Naive thymus-derived CD4-positive, alpha-beta T cell (primary cell): ENCODE data around the gene SAE1. TPM values are rescaled to one million over a fixed set of nuclear protein-coding genes. Genes with fewer than 3 reads are reported as not detected.

ENCODE experiments used
- ATAC-seq: fragments of 150-1000 bp; cut with Tn5 transposase; 2 replicates; pipeline ENCODE4 v1.10.0; 2021; ENCODE audit warnings: mild to moderate bottlenecking, moderate library complexity
- CTCF ChIA-PET: fragments of 350-600 bp; sonication (Branson Sonifier 250); formaldehyde crosslinking; loops from one replicate; lab custom pipeline; 2021; ENCODE audit warnings: antibody characterized with exemption; lab: Charles Lee
- POLR2A ChIA-PET: fragments of 350-600 bp; sonication (Branson Sonifier 250); formaldehyde crosslinking; loops from one replicate; lab custom pipeline; 2021; ENCODE audit warnings: antibody characterized with exemption, inconsistent platforms; lab: Charles Lee
- DNase-seq, 9 donors: peaks; one replicate each; pipeline versions ENCODE4 v3.0.0 to v3.0.0-alpha.2; 2020 to 2022; ENCODE audit warnings: mixed read lengths in 1 of 9
- H3K27ac ChIP-seq: one replicate; pipeline ENCODE4 v1.7.0; 2013; ENCODE audit warnings: mild to moderate bottlenecking, low read depth, low read length, moderate library complexity
- H3K27me3 ChIP-seq, 2 donors: one replicate each; pipeline ENCODE4 v1.7.0; 2013; ENCODE audit warnings: low read length in 2 of 2, mild to moderate bottlenecking in 2 of 2, moderate library complexity in 2 of 2; ENCODE audit not compliant: control insufficient read depth in 2 of 2, insufficient read depth in 2 of 2
- H3K36me3 ChIP-seq, 3 experiments: 1 replicate in 2 of 3; 2 replicates in 1 of 3; pipeline ENCODE4 v1.7.0; 2013; ENCODE audit warnings: low read length in 3 of 3, mild to moderate bottlenecking in 3 of 3, moderate library complexity in 1 of 3; ENCODE audit not compliant: insufficient read depth in 3 of 3, control insufficient read depth in 2 of 3
- H3K4me1 ChIP-seq, 2 donors: one replicate each; pipeline ENCODE4 v1.7.0; 2013; ENCODE audit warnings: low read length in 2 of 2, mild to moderate bottlenecking in 2 of 2, moderate library complexity in 1 of 2; ENCODE audit not compliant: control insufficient read depth in 2 of 2, insufficient read depth in 2 of 2
- H3K4me3 ChIP-seq: 2 replicates; pipeline ENCODE4 v1.7.0; 2013; ENCODE audit warnings: mild to moderate bottlenecking, low read length
- H3K9me3 ChIP-seq, 3 experiments: 1 replicate in 2 of 3; 2 replicates in 1 of 3; pipeline ENCODE4 v1.7.0; 2013; ENCODE audit warnings: low read length in 3 of 3; ENCODE audit not compliant: control insufficient read depth in 2 of 3
- H3K27ac Mint-ChIP-seq, 9 donors: one replicate each; pipeline ENCODE4 v1.8.0; 2020 to 2022; ENCODE audit warnings: mixed read lengths in 9 of 9, mild to moderate bottlenecking in 8 of 9, moderate library complexity in 5 of 9, inconsistent platforms in 2 of 9
- H3K27me3 Mint-ChIP-seq, 5 donors: one replicate each; pipeline ENCODE4 v1.8.0; 2021 to 2022; ENCODE audit warnings: mixed read lengths in 5 of 5, mild to moderate bottlenecking in 1 of 5
- H3K36me3 Mint-ChIP-seq, 5 donors: one replicate each; pipeline ENCODE4 v1.8.0; 2020 to 2022; ENCODE audit warnings: mixed read lengths in 5 of 5, mild to moderate bottlenecking in 3 of 5, inconsistent platforms in 1 of 5
- H3K4me1 Mint-ChIP-seq, 7 donors: one replicate each; pipeline ENCODE4 v1.8.0; 2020 to 2022; ENCODE audit warnings: mixed read lengths in 7 of 7, mild to moderate bottlenecking in 3 of 7, inconsistent platforms in 1 of 7
- H3K4me3 Mint-ChIP-seq, 10 donors: one replicate each; pipeline ENCODE4 v1.8.0; 2020 to 2022; ENCODE audit warnings: mild to moderate bottlenecking in 10 of 10, mixed read lengths in 10 of 10, moderate library complexity in 6 of 10, inconsistent platforms in 2 of 10
- H3K9me3 Mint-ChIP-seq, 11 donors: one replicate each; pipeline ENCODE4 v1.8.0; 2020 to 2022; ENCODE audit warnings: mixed read lengths in 11 of 11, mild to moderate bottlenecking in 4 of 11, inconsistent platforms in 1 of 11, moderate library complexity in 1 of 11
- intact Hi-C, 2 donors: fragments of 100-400 bp; cut with micrococcal nuclease; formaldehyde crosslinking; loops; one replicate each; pipeline ENCODE4 v1.15.1; 2023
- polyA plus RNA-seq, 2 donors: library from polyadenylated mRNA; unstranded; fragments of 300-500 nt; fragmentation: Illumina TruSeq; gene quantifications; one replicate each; pipeline ENCODE4 v1.2.3, GENCODE V29; 2021
- total RNA-seq, 6 experiments: library from RNA in 5 of 6; stranded (reverse) in 5 of 6; gene quantifications; 1 replicate in 5 of 6; 2 replicates in 1 of 6; pipeline ENCODE4 v1.2.3 and lab custom pipeline; 2021 to 2026

The SAE1 gene
- total and polyA plus RNA-seq, 7 experiments from 2014 or later, result 34.3 to 181 (median 50.0) TPM

GRCh38 chr19:47111006-47111621 lies 19.5 kb upstream of the SAE1 start:
- CTCF ChIA-PET, result interaction anchor here (0.5 to 1.0 kb wide), 2 partner anchors 13 to 31 kb away, joined by 3 to 4 read pairs; no protein-coding TSS in a partner anchor
- Mint-ChIP-seq H3K4me3 (peak overlapping the region; percentile 93 to 100 (median 96)), H3K4me1 (peaks cover 41 to 59% (median 56%) of the 10 kb centered on the region in 7 donors), H3K27ac (peak overlapping the region; percentile 97 to 100 (median 100)), H3K9me3 (peaks cover 0 to 5% (median 0%) of the 10 kb centered on the region in 11 donors), H3K36me3 (peaks cover 0 to 27% (median 10%) of the 10 kb centered on the region in 5 donors), H3K27me3 (peaks cover 0 to 2% (median 0%) of the 10 kb centered on the region in 5 donors)
- Histone ChIP-seq H3K27me3 (no peaks in the 10 kb centered on the region), H3K27ac (peak overlapping the region; percentile 99), H3K36me3 (peaks cover 0 to 20% (median 0%) of the 10 kb centered on the region in 3 experiments), H3K9me3 (no peaks in the 10 kb centered on the region), H3K4me1 (peaks cover 38 to 46% of the 10 kb centered on the region in 2 donors), H3K4me3 (peak overlapping the region; percentile 84)
- DNase-seq, result peak; percentile 32 to 67 (median 46)
- intact Hi-C loops, result loop anchor here (5.0 to 10.0 kb wide), 5 partner anchors 324 to 1526 kb away; partner anchors contain the start of genes DBP (in 1 of the 2), NAPA (in 1 of the 2), PRKD2 (in 1 of the 2) and SLC1A5 (in 1 of the 2)
- ATAC-seq, result no peak
- POLR2A ChIA-PET, result interaction anchor here (0.6 to 12.0 kb wide), 15 partner anchors 8 to 238 kb away, joined by 3 to 184 read pairs (median 7); partner anchors contain the start of genes CCDC9 and INAFM1

DNA sequence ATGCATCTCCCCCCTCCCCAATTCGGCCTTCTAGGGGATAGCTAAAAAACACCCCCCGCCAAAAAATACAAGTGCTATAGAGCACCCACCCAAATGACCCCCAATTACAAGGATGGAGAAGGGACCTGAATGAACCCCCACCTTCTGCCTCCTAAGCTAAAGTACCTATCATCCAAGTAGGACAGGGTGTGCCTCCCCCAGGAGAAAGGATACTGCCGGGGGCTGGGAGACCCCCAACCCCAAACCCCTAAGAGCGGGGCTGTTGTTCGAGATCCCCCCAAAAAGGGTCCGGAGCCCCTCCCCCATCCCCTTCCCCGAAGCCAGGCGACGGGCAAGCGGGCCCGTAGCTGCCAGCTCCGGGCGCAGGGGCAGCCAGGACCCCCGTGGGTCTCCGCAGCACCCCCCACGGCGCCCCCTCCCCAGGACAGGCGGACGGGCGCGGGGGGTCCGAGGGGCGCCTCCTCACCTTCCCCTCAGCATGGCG lies 18.9 kb upstream of the SAE1 start:
- H3K9me3 ChIP-seq, result no peaks in the 10 kb centered on the region
- H3K27ac ChIP-seq, result peak overlapping the region; percentile 99
- DNase-seq (no peak), ATAC-seq (no peak)
- intact Hi-C loops, result loop anchor here (1.0 to 10.0 kb wide), 12 partner anchors 17 to 1761 kb away; partner anchors contain the start of genes SLC1A5 (in 2 of the 2), ARHGAP35 (in 1 of the 2), BICRA (in 1 of the 2) and DBP (in 1 of the 2)
- H3K36me3 ChIP-seq, result peaks cover 0 to 20% (median 0%) of the 10 kb centered on the region in 3 experiments
- H3K27me3 Mint-ChIP-seq, result peaks cover 0 to 2% (median 0%) of the 10 kb centered on the region in 5 donors
- peaks cover 32 to 40% of the 10 kb centered on the region in 2 donors for H3K4me1 ChIP-seq
- H3K4me1 Mint-ChIP-seq, result peaks cover 37 to 53% (median 50%) of the 10 kb centered on the region in 7 donors
- peak overlapping the region; percentile 93 to 100 (median 96) for H3K4me3 Mint-ChIP-seq
- H3K9me3 Mint-ChIP-seq, result peaks cover 0 to 5% (median 0%) of the 10 kb centered on the region in 11 donors
- peak overlapping the region; percentile 99 to 100 (median 100) for H3K27ac Mint-ChIP-seq
- H3K4me3 ChIP-seq, result peak overlapping the region; percentile 84
- ChIA-PET POLR2A (interaction anchor here (0.6 to 12.0 kb wide), 16 partner anchors 9 to 163 kb away, joined by 3 to 184 read pairs (median 7); partner anchors contain the start of genes CCDC9 and INAFM1), CTCF (interaction anchor here (0.5 to 1.0 kb wide), 4 partner anchors 12 to 315 kb away, joined by 3 to 4 read pairs (median 3); no protein-coding TSS in a partner anchor)
- no peaks in the 10 kb centered on the region for H3K27me3 ChIP-seq
- peaks cover 0 to 27% (median 10%) of the 10 kb centered on the region in 5 donors for H3K36me3 Mint-ChIP-seq

DNA sequence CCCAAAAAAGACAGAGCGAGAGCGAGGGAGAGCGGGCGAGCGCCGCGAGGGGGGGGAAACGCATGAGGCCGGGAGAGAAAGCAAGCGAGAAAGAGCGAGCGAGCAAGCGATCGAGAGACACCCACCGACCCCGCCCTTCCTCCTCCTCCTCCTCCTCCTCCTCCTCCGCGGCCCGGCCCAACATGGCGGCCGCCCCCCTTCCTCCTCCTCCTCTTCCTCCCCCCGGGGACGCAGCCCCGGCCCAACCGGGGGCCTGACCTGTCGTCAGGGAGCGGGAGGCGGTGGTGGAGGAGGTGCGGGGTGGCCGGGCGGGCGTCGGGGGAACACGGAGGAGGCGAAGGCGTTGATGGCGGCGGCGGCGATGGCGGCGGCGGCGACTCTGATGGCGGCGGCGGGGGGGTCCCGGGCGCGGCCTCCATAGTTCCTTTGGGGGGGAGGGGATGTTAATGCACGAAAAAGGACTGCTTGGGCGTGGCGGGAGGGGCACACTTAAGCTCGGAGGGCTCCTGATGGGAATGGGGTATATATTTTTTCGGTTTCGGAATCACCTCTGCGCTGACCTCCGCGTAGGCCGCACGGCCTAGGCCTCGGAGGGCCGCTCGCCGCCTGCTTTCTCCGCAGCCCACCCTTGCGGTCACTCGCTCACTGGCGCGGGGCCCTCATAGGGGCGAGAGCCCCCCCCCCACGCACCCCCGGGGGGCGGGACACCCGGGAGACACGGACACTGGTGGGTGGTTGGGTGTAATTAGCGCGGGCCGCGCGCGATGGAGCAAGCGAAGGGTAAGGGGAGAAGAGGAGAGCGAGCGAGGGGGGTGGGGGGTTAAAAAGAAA lies 18.3 kb upstream of the SAE1 start:
- DNase-seq (peak; percentile 73 to 93 (median 89)), ATAC-seq (peak; percentile 42)
- Histone ChIP-seq H3K27ac (peak overlapping the region; percentile 99), H3K36me3 (peaks cover 0 to 20% (median 0%) of the 10 kb centered on the region in 3 experiments), H3K4me1 (peaks cover 25 to 34% of the 10 kb centered on the region in 2 donors), H3K27me3 (no peaks in the 10 kb centered on the region), H3K9me3 (no peaks in the 10 kb centered on the region), H3K4me3 (peak overlapping the region; percentile 84)
- intact Hi-C loops, result loop anchor here (1.0 to 10.0 kb wide), 12 partner anchors 18 to 1760 kb away; partner anchors contain the start of genes SLC1A5 (in 2 of the 2), ARHGAP35 (in 1 of the 2), BICRA (in 1 of the 2) and DBP (in 1 of the 2)
- ChIA-PET POLR2A (interaction anchor here (0.5 to 12.0 kb wide), 31 partner anchors 8 to 508 kb away, joined by 3 to 184 read pairs (median 7); partner anchors contain the start of genes CCDC9, INAFM1 and SAE1), CTCF (interaction anchor here (0.6 to 1.9 kb wide), 8 partner anchors 13 to 316 kb away, joined by 3 to 32 read pairs (median 4); no protein-coding TSS in a partner anchor)
- peak overlapping the region; percentile 93 to 100 (median 98) for H3K4me3 Mint-ChIP-seq
- peaks cover 0 to 25% (median 10%) of the 10 kb centered on the region in 5 donors for H3K36me3 Mint-ChIP-seq
- H3K4me1 Mint-ChIP-seq, result peaks cover 31 to 46% (median 43%) of the 10 kb centered on the region in 7 donors
- H3K27me3 Mint-ChIP-seq, result peaks cover 0 to 2% (median 0%) of the 10 kb centered on the region in 5 donors
- peaks cover 0 to 5% (median 0%) of the 10 kb centered on the region in 11 donors for H3K9me3 Mint-ChIP-seq
- peak overlapping the region; percentile 99 to 100 (median 100) for H3K27ac Mint-ChIP-seq

DNA sequence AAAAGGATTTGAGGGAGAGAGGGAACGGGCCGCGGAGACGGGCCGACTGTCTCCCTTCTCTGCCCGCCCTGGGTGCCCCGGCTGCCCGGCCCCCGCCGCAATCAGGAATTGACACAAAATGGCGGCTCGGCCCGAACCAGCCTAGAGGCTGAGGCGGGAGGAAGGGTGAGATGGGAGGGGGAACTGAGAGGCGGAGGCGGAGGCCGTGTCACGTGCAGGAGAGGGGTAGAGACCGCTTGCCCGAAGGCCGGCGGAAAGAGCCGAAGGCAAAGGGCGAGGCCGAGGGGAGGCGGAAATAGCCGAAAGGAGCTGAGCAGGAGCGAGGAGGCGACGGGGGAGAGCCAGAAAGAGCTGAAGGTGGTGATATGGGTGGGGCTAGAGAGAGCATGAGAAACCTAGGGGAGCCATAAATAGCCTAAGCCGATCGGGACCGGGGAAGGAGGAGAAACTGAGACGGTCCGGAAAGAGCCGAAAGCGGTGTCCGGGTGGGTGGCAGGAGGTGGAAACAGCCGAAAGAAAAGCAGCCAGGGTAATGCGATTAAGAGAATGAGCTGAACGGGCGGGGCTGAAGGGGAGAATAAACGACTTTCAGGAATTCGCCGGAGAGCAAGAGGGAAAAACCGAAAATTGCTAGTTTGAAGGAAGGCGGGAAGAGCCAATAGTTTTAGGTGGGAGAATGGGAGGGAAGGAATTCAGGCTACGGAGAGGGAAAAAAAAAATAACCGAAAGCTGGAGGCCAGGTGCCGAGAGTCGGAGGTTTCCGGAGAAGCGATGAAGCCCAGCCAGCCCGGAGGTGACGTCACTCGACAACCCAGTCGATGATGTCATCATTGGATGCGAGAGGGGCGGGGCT lies 17.4 kb upstream of the SAE1 start, which contains the start of gene ZC3H4:
Gene ZC3H4 (minus strand): TSS at position 780 of the 853 bp plus-strand sequence. CDS start 1,192 bp downstream, outside the sequence.
- Mint-ChIP-seq H3K4me3 (peak within 1 kb of the TSS; percentile 93 to 100 (median 98)), H3K9me3 (peaks cover 0 to 5% (median 0%) of the 10 kb centered on the region in 11 donors), H3K36me3 (peaks cover 0 to 22% (median 10%) of the 10 kb centered on the region in 5 donors), H3K4me1 (peaks cover 22 to 38% (median 35%) of the 10 kb centered on the region in 7 donors), H3K27me3 (peaks cover 0 to 2% (median 0%) of the 10 kb centered on the region in 5 donors), H3K27ac (peak within 1 kb of the TSS; percentile 99 to 100 (median 100))
- DNase-seq (peak; percentile 96 to 100 (median 100)), ATAC-seq (peak; percentile 90)
- Histone ChIP-seq H3K4me1 (peaks cover 17 to 25% of the 10 kb centered on the region in 2 donors), H3K9me3 (no peaks in the 10 kb centered on the region), H3K27ac (peak within 1 kb of the TSS; percentile 99), H3K27me3 (no peaks in the 10 kb centered on the region), H3K4me3 (peak within 1 kb of the TSS; percentile 84), H3K36me3 (peaks cover 0 to 20% (median 0%) of the 10 kb centered on the region in 3 experiments)
- intact Hi-C loops, result loop anchor here (1.0 to 10.0 kb wide), 25 partner anchors 12 to 1760 kb away; partner anchors contain the start of genes ARHGAP35 (in 2 of the 2), BBC3 (in 2 of the 2), CCDC9 (in 2 of the 2) and SAE1 (in 2 of the 2)
- CTCF ChIA-PET, result interaction anchor here (0.8 to 1.9 kb wide), 13 partner anchors 12 to 135 kb away, joined by 3 to 32 read pairs (median 4); no protein-coding TSS in a partner anchor
- POLR2A ChIA-PET, result interaction anchor here (0.5 to 12.0 kb wide), 51 partner anchors 9 to 1646 kb away, joined by 3 to 184 read pairs (median 4); partner anchors contain the start of genes CCDC9, FOSB, INAFM1 and SAE1
